NK-92 treated with Interleukin-12 subunit alpha and Interleukin-12 subunit beta, amount 100 ng/mL, for 24 hours (cell line): ENCODE measurements around the gene SIGLEC1.

Experiments used
- DNase-seq: peaks from one replicate; lab custom pipeline; 2025; lab: John Stamatoyannopoulos, UW

Gene SIGLEC1

GRCh38 chr20:3712279-3712873, at the start of gene SIGLEC1:
TSS of gene SIGLEC1 (minus strand) at chr20:3712600. CDS start at chr20:3707128, 5,472 bp downstream.
- no peak for DNase-seq

- DNase-seq = no peak
These were observed 48.4 kb upstream of the SIGLEC1 start for GRCh38 chr20:3760655-3761348.

- DNase-seq = no peak
These were observed 47.5 kb upstream of the SIGLEC1 start for GRCh38 chr20:3759884-3760283.

- no peak for DNase-seq
These were observed 47.0 kb upstream of the SIGLEC1 start for GRCh38 chr20:3759316-3759823.

GRCh38 chr20:3758566-3758965, 46.2 kb upstream of the SIGLEC1 start:
- no peak for DNase-seq

- DNase-seq = no peak
These were observed 44.9 kb upstream of the SIGLEC1 start for GRCh38 chr20:3757268-3757667.

GRCh38 chr20:3755814-3756480, 43.5 kb upstream of the SIGLEC1 start:
- no peak for DNase-seq

- DNase-seq = no peak
These were observed 42.9 kb upstream of the SIGLEC1 start for GRCh38 chr20:3755269-3755668.

- DNase-seq = no peak
These were observed 41.9 kb upstream of the SIGLEC1 start for GRCh38 chr20:3754276-3754630.

- no peak for DNase-seq
These were observed 41.3 kb upstream of the SIGLEC1 start for GRCh38 chr20:3753501-3754275.

GRCh38 chr20:3753098-3753497, 40.7 kb upstream of the SIGLEC1 start:
- no peak for DNase-seq

GRCh38 chr20:3752386-3752759, 40.0 kb upstream of the SIGLEC1 start:
- no peak for DNase-seq

- no peak for DNase-seq
These were observed 39.4 kb upstream of the SIGLEC1 start for GRCh38 chr20:3751675-3752385.

- no peak for DNase-seq
These were observed 38.9 kb upstream of the SIGLEC1 start for GRCh38 chr20:3751305-3751674.

GRCh38 chr20:3749689-3750531, 37.5 kb upstream of the SIGLEC1 start:
- no peak for DNase-seq

GRCh38 chr20:3749087-3749688, 36.8 kb upstream of the SIGLEC1 start:
- DNase-seq = no peak

- no peak for DNase-seq
These were observed 35.7 kb upstream of the SIGLEC1 start for GRCh38 chr20:3748073-3748472.

- DNase-seq = no peak
These were observed 35.1 kb upstream of the SIGLEC1 start for GRCh38 chr20:3747471-3747870.

GRCh38 chr20:3745686-3746173, 33.3 kb upstream of the SIGLEC1 start:
- no peak for DNase-seq
